B cell (primary cell): ENCODE results near the gene NR1H2. TPM values are rescaled to one million over a fixed set of nuclear protein-coding genes. Genes with fewer than 3 reads are reported as not detected.

ENCODE experiments used
- ATAC-seq: fragments of 200-7000 bp; cut with Tn5 transposase; one replicate; pipeline ENCODE4 v1.10.0; 2021; ENCODE audit warnings: low read depth, mild to moderate bottlenecking, moderate number of reproducible peaks, moderate library complexity
- CTCF ChIA-PET: fragments of 350-600 bp; sonication (Branson Sonifier 250); formaldehyde crosslinking; loops from one replicate; lab custom pipeline; 2021; ENCODE audit warnings: antibody characterized with exemption, inconsistent platforms; lab: Charles Lee
- POLR2A ChIA-PET: fragments of 350-600 bp; sonication (Branson Sonifier 250); formaldehyde crosslinking; loops from one replicate; lab custom pipeline; 2021; ENCODE audit warnings: antibody characterized with exemption; lab: Charles Lee
- DNase-seq: peaks from one replicate; pipeline ENCODE4 v3.0.0; 2013
- H2AFZ ChIP-seq: 2 replicates; pipeline ENCODE4 v1.6.1; 2012; ENCODE audit warnings: mild to moderate bottlenecking, low read depth, low read length; ENCODE audit not compliant: insufficient read depth, poor library complexity, severe bottlenecking
- H3K27ac ChIP-seq, 2 donors: 1 replicate in 1 of 2; 2 replicates in 1 of 2; pipeline ENCODE4 v1.5.1; 2012 to 2013; ENCODE audit warnings: low read length in 2 of 2, mild to moderate bottlenecking in 2 of 2, moderate library complexity in 1 of 2
- H3K27me3 ChIP-seq, 4 experiments: fragments of 200-600 bp in 1 of 4; sonication (generic) in 1 of 4; replicated peaks in 1 of 4; 1 replicate in 2 of 4; 2 replicates in 2 of 4; pipeline versions ENCODE4 v1.6.1 to v1.7.0; 2013 to 2016; ENCODE audit warnings: low read length in 3 of 4, mild to moderate bottlenecking in 2 of 4, mixed read lengths in 1 of 4, moderate library complexity in 1 of 4; ENCODE audit not compliant: insufficient read depth in 4 of 4, control insufficient read depth in 3 of 4; ENCODE audit errors: control extremely low read depth in 1 of 4
- H3K36me3 ChIP-seq, 2 experiments: replicated peaks in 1 of 2; 1 replicate in 1 of 2; 2 replicates in 1 of 2; pipeline versions ENCODE4 v1.6.1 to v1.7.1; 2013; ENCODE audit warnings: low read length in 1 of 2; ENCODE audit not compliant: insufficient read depth in 2 of 2, control insufficient read depth in 1 of 2; ENCODE audit errors: control extremely low read depth in 1 of 2, extremely low read depth in 1 of 2
- H3K4me1 ChIP-seq, 2 donors: fragments of 200-600 bp in 1 of 2; sonication (generic) in 1 of 2; 1 replicate in 1 of 2; 2 replicates in 1 of 2; pipeline versions ENCODE4 v1.5.1 to v1.6.1; 2013 to 2017; ENCODE audit warnings: low read length in 2 of 2; ENCODE audit not compliant: control insufficient read depth in 2 of 2, insufficient read depth in 2 of 2
- H3K4me2 ChIP-seq: replicated peaks from 2 replicates; pipeline ENCODE3; 2012; ENCODE audit warnings: mild to moderate bottlenecking, low read depth, low read length; ENCODE audit not compliant: poor library complexity, severe bottlenecking
- H3K4me3 ChIP-seq, 5 experiments: fragments of 200-600 bp in 1 of 5; sonication (generic) in 1 of 5; 1 replicate in 3 of 5; 2 replicates in 2 of 5; pipeline versions ENCODE4 v1.5.1 to v1.7.0; 2011 to 2016; ENCODE audit warnings: low read length in 4 of 5, mild to moderate bottlenecking in 4 of 5, low read depth in 2 of 5, control low read depth in 1 of 5, moderate library complexity in 1 of 5; ENCODE audit not compliant: insufficient read depth in 1 of 5; ENCODE audit errors: control extremely low read depth in 1 of 5, extremely low read depth in 1 of 5
- H3K79me2 ChIP-seq: fragments of 200-600 bp; sonication (generic); one replicate; pipeline ENCODE4 v1.6.0; 2016; ENCODE audit warnings: low read length; ENCODE audit not compliant: control insufficient read depth, insufficient read depth
- H3K9ac ChIP-seq: fragments of 200-600 bp; sonication (generic); 2 replicates; pipeline ENCODE4 v1.6.1; 2017; ENCODE audit warnings: mild to moderate bottlenecking, low read length, moderate library complexity
- H3K9me3 ChIP-seq, 3 donors: one replicate each; pipeline versions ENCODE4 v1.6.1 to v1.7.1; 2013; ENCODE audit warnings: low read length in 2 of 3; ENCODE audit not compliant: control insufficient read depth in 2 of 3, insufficient read depth in 1 of 3; ENCODE audit errors: control extremely low read depth in 1 of 3
- H4K20me1 ChIP-seq: 2 replicates; pipeline ENCODE4 v1.6.0; 2012; ENCODE audit warnings: mild to moderate bottlenecking, low read length; ENCODE audit not compliant: insufficient read depth, control insufficient read depth, poor library complexity, severe bottlenecking
- H3K27ac Mint-ChIP-seq: one replicate; pipeline ENCODE4 v1.8.0; 2021; ENCODE audit warnings: mixed read lengths
- H3K27me3 Mint-ChIP-seq: one replicate; pipeline ENCODE4 v1.8.0; 2021; ENCODE audit warnings: mixed read lengths
- H3K4me1 Mint-ChIP-seq: one replicate; pipeline ENCODE4 v1.8.0; 2021; ENCODE audit warnings: mixed read lengths
- H3K4me3 Mint-ChIP-seq: one replicate; pipeline ENCODE4 v1.8.0; 2021; ENCODE audit warnings: mixed read lengths
- H3K9me3 Mint-ChIP-seq: one replicate; pipeline ENCODE4 v1.8.0; 2022; ENCODE audit warnings: mixed read lengths; ENCODE audit not compliant: insufficient read depth
- CTCF ChIP-seq: fragments of 200-600 bp; IDR thresholded peaks from one replicate; pipeline ENCODE4 v1.8.0; 2022; ENCODE audit warnings: antibody characterized with exemption, mild to moderate bottlenecking
- EZH2 ChIP-seq: IDR thresholded peaks from 2 replicates; pipeline ENCODE4 v1.6.1; 2012; ENCODE audit warnings: borderline replicate concordance, low read depth, mild to moderate bottlenecking, moderate library complexity, low read length; ENCODE audit not compliant: insufficient read depth, poor library complexity, severe bottlenecking
- WGBS: methylation state at CpG from one replicate; pipeline ENCODE4 v1.1.5; 2013; ENCODE audit warnings: missing lambda C conversion rate; ENCODE audit not compliant: insufficient coverage; 5-methylcytosine and 5-hydroxymethylcytosine counted together
- intact Hi-C: fragments of 100-400 bp; cut with micrococcal nuclease; formaldehyde crosslinking; loops from one replicate; pipeline ENCODE4 v1.10.0; 2022
- polyA plus RNA-seq: library from polyadenylated mRNA; depleted of rRNA; stranded (reverse); fragments of >200 nt; gene quantifications from 2 replicates; pipeline ENCODE4 v1.2.3, GENCODE V29; 2012
- total RNA-seq, 2 donors: library from RNA; stranded (reverse); fragments of 120-200 nt in 1 of 2; gene quantifications; 1 replicate in 1 of 2; 2 replicates in 1 of 2; pipeline versions ENCODE4 v1.2.3 to v1.2.4, GENCODE V29; 2013 to 2022

NR1H2 gene
- total and polyA plus RNA-seq, 2 donors (not counting 1 experiment from before 2014, with no cell fraction given), result 116 to 164 TPM

GRCh38 chr19:50381881-50382729 is 5.8 kb downstream of the NR1H2 start:
- intact Hi-C loops, result no loop called here
- peaks cover 37% of the 10 kb centered on the region for H3K79me2 ChIP-seq

More at GRCh38 chr19:50381881-50382729, 5.8 kb downstream of the NR1H2 start:
- H3K27me3 ChIP-seq, result no peaks in the 10 kb centered on the region
- WGBS, result 96% methylated on average over 56 of the region's 58 CpGs
- H3K4me3 ChIP-seq, result no peak overlapping the region
- no peaks in the 10 kb centered on the region for H3K9me3 ChIP-seq
- peaks cover 1 to 61% of the 10 kb centered on the region in 2 experiments for H3K36me3 ChIP-seq
- no peak overlapping the region for H3K4me2 ChIP-seq
- no peak overlapping the region for H3K27ac ChIP-seq
- no peak overlapping the region for H3K27ac Mint-ChIP-seq
- H3K4me1 ChIP-seq, result peaks cover 16 to 23% of the 10 kb centered on the region in 2 donors
- H3K9me3 Mint-ChIP-seq, result no peaks in the 10 kb centered on the region
- H3K4me1 Mint-ChIP-seq, result peaks cover 34% of the 10 kb centered on the region
- ChIA-PET POLR2A (no interaction called here), CTCF (no interaction called here)
- H3K9ac ChIP-seq, result no peak overlapping the region
- H2AFZ ChIP-seq, result no peak overlapping the region
- no peak for ATAC-seq
- H3K4me3 Mint-ChIP-seq, result no peak overlapping the region
- H3K27me3 Mint-ChIP-seq, result no peaks in the 10 kb centered on the region
- no peak for TF ChIP-seq CTCF
- TF ChIP-seq EZH2, result no peak
- DNase-seq, result peak; percentile 50
- peaks cover 47% of the 10 kb centered on the region for H4K20me1 ChIP-seq
